ENCODE results near the gene PIGK. TPM values are rescaled to one million over a fixed set of nuclear protein-coding genes. Genes with fewer than 3 reads are reported as not detected.
"Not testable (repeated sequence)": the region's sequence is repeated elsewhere in the genome, so short reads cannot be mapped to it uniquely, and the experiment has no call there.

Gene PIGK
- 24.1 TPM for total RNA-seq
- long read RNA-seq, full-length matches to known transcripts, result 37 of 45 reads
- long read RNA-seq, partial matches to known transcripts, result 1 of 45 reads
- long read RNA-seq, other reads (novel, unspliced or antisense), result 7 of 45 reads

- DNase-seq (ENCODE audit: low spot score), result peak; percentile 95
- intact Hi-C loops (cut with DNase I), result loop anchor here (1.0 to 10.0 kb wide), 2 partner anchors 315 to 464 kb away; no protein-coding TSS in a partner anchor
Observed at GRCh38 chr1:77219166-77219887, at the start of gene PIGK. TSS of gene PIGK (minus strand) at chr1:77219430. CDS start at chr1:77219402, 28 bp downstream.

GRCh38 chr1:77267035-77267434 lies 47.8 kb upstream of the PIGK start:
- intact Hi-C loops (cut with DNase I), result no loop called here

GRCh38 chr1:77265180-77265579 lies 46.0 kb upstream of the PIGK start:
- intact Hi-C loops (cut with DNase I), result no loop called here
- no peak for DNase-seq (ENCODE audit: low spot score)

More at GRCh38 chr1:77267035-77267434, 47.8 kb upstream of the PIGK start:
- no peak for DNase-seq (ENCODE audit: low spot score)

GRCh38 chr1:77263708-77264107 lies 44.5 kb upstream of the PIGK start:
- intact Hi-C loops (cut with DNase I), result no loop called here

GRCh38 chr1:77253211-77253610 lies 34.0 kb upstream of the PIGK start:
- intact Hi-C loops (cut with DNase I), result no loop called here
- DNase-seq (ENCODE audit: low spot score), result no peak

More at GRCh38 chr1:77263708-77264107, 44.5 kb upstream of the PIGK start:
- DNase-seq (ENCODE audit: low spot score), result no peak

- intact Hi-C loops (cut with DNase I), result no loop called here
- DNase-seq (ENCODE audit: low spot score), result no peak
Observed at GRCh38 chr1:77250126-77250525, 30.9 kb upstream of the PIGK start.

- intact Hi-C loops (cut with DNase I), result no loop called here
- no peak for DNase-seq (ENCODE audit: low spot score)
Observed at GRCh38 chr1:77245830-77246229, 26.6 kb upstream of the PIGK start.

GRCh38 chr1:77239311-77239710 lies 20.1 kb upstream of the PIGK start:
- intact Hi-C loops (cut with DNase I), result no loop called here
- DNase-seq (ENCODE audit: low spot score), result no peak

GRCh38 chr1:77238462-77238861 lies 19.2 kb upstream of the PIGK start:
- intact Hi-C loops (cut with DNase I), result no loop called here
- no peak for DNase-seq (ENCODE audit: low spot score)

- intact Hi-C loops (cut with DNase I), result no loop called here
- no peak for DNase-seq (ENCODE audit: low spot score)
Observed at GRCh38 chr1:77234943-77235342, 15.7 kb upstream of the PIGK start.

- intact Hi-C loops (cut with DNase I), result no loop called here
- DNase-seq (ENCODE audit: low spot score), result no peak
Observed at GRCh38 chr1:77234096-77234495, 14.9 kb upstream of the PIGK start.

- DNase-seq (ENCODE audit: low spot score), result no peak
- intact Hi-C loops (cut with DNase I), result no loop called here
Observed at GRCh38 chr1:77232829-77233228, 13.6 kb upstream of the PIGK start.

- DNase-seq (ENCODE audit: low spot score), result no peak
- intact Hi-C loops (cut with DNase I), result no loop called here
Observed at GRCh38 chr1:77230051-77230450, 10.8 kb upstream of the PIGK start.

- intact Hi-C loops (cut with DNase I), result no loop called here
- DNase-seq (ENCODE audit: low spot score), result no peak
Observed at GRCh38 chr1:77228836-77229235, 9.6 kb upstream of the PIGK start.

- intact Hi-C loops (cut with DNase I), result no loop called here
- no peak for DNase-seq (ENCODE audit: low spot score)
Observed at GRCh38 chr1:77227381-77227780, 8.2 kb upstream of the PIGK start.

- intact Hi-C loops (cut with DNase I), result no loop called here
- DNase-seq (ENCODE audit: low spot score), result no peak
Observed at GRCh38 chr1:77222496-77222895, 3.3 kb upstream of the PIGK start.

- no peak for DNase-seq (ENCODE audit: low spot score)
- intact Hi-C loops (cut with DNase I), result no loop called here
Observed at GRCh38 chr1:77220687-77221463, 1.6 kb upstream of the PIGK start.

- intact Hi-C loops (cut with DNase I), result loop anchor here (1.0 to 10.0 kb wide), 2 partner anchors 316 to 465 kb away; no protein-coding TSS in a partner anchor
- no peak for DNase-seq (ENCODE audit: low spot score)
Observed at GRCh38 chr1:77218477-77219165, 609 bp downstream of the PIGK start.

GRCh38 chr1:77204043-77204442 lies 15.2 kb downstream of the PIGK start:
- intact Hi-C loops (cut with DNase I); DNase-seq (ENCODE audit: low spot score): not testable (repeated sequence)

GRCh38 chr1:77202751-77203150 lies 16.5 kb downstream of the PIGK start:
- intact Hi-C loops (cut with DNase I), result no loop called here
- DNase-seq (ENCODE audit: low spot score), result no peak
